Skeletal muscle tissue (tissue), 4 donors: ENCODE measurements around the gene SAFB2. TPM values are rescaled to one million over a fixed set of nuclear protein-coding genes. Genes with fewer than 3 reads are reported as not detected.

Experiments used
- H3K27ac ChIP-seq: one replicate; pipeline ENCODE4 v1.7.0; 2013; ENCODE audit warnings: mild to moderate bottlenecking, low read depth, low read length, inconsistent platforms
- H3K27me3 ChIP-seq, 3 donors: one replicate each; pipeline ENCODE4 v1.7.0; 2013; ENCODE audit warnings: low read length in 3 of 3; ENCODE audit not compliant: control insufficient read depth in 3 of 3, insufficient read depth in 3 of 3
- H3K36me3 ChIP-seq, 3 donors: one replicate each; pipeline ENCODE4 v1.7.0; 2013; ENCODE audit warnings: low read length in 3 of 3; ENCODE audit not compliant: control insufficient read depth in 3 of 3, insufficient read depth in 3 of 3
- H3K4me1 ChIP-seq, 3 donors: one replicate each; pipeline ENCODE4 v1.7.0; 2013; ENCODE audit warnings: low read length in 3 of 3, mild to moderate bottlenecking in 3 of 3; ENCODE audit not compliant: control insufficient read depth in 3 of 3, insufficient read depth in 3 of 3
- H3K4me3 ChIP-seq, 3 donors: one replicate each; pipeline ENCODE4 v1.7.0; 2013; ENCODE audit warnings: low read length in 3 of 3
- H3K9ac ChIP-seq, 3 donors: one replicate each; pipeline ENCODE4 v1.7.0; 2013; ENCODE audit warnings: low read length in 3 of 3, mild to moderate bottlenecking in 3 of 3, moderate library complexity in 2 of 3, low read depth in 1 of 3
- H3K9me3 ChIP-seq, 3 donors: one replicate each; pipeline ENCODE4 v1.7.0; 2013; ENCODE audit warnings: low read length in 3 of 3; ENCODE audit not compliant: control insufficient read depth in 3 of 3
- total RNA-seq: library from RNA; depleted of rRNA; stranded (reverse); fragments of >200 nt; gene quantifications from one replicate; pipeline ENCODE4 v1.2.3, GENCODE V29; 2014
- donor health status: Osteomylitis.

SAFB2 gene
- total RNA-seq, 1 donor from 2014 or later, result 23.5 TPM

DNA sequence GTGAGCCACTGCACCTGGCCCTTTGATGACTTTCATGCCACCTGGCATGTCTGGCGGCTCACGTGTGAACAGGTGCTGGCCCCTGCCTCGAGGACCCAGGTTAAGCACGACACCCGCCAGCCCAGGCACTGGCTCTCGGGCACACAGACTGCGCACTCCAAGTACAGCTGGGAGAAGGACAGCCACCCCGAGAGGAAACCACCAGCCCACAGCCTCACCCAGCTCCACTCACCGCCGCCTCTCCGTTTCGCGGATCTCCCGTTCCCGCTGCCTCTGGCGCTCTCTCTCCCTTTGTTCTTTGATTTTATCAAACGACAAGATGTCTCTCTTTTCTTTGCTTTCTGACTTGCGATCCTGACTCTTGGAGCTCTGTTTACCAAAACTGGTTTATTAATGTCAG, 27.4 kb downstream of the SAFB2 start:
- H3K36me3 ChIP-seq, result peaks cover 94% of the 10 kb centered on the region in 3 donors
- H3K27me3 ChIP-seq, result no peaks in the 10 kb centered on the region
- no peak overlapping the region for H3K27ac ChIP-seq
- no peaks in the 10 kb centered on the region for H3K4me1 ChIP-seq
- H3K4me3 ChIP-seq, result no peak overlapping the region
- no peaks in the 10 kb centered on the region for H3K9me3 ChIP-seq
- H3K9ac ChIP-seq, result no peak overlapping the region

- Histone ChIP-seq H3K36me3 (peaks cover 94 to 95% (median 94%) of the 10 kb centered on the region in 3 donors), H3K4me3 (no peak overlapping the region), H3K27ac (no peak overlapping the region), H3K9ac (no peak overlapping the region), H3K27me3 (no peaks in the 10 kb centered on the region), H3K4me1 (peaks cover 0 to 3% (median 2%) of the 10 kb centered on the region in 3 donors), H3K9me3 (no peaks in the 10 kb centered on the region)
These were observed 28.0 kb downstream of the SAFB2 start for GRCh38 chr19:5594521-5594950.

GRCh38 chr19:5593343-5594255, 29.0 kb downstream of the SAFB2 start:
- Histone ChIP-seq H3K9ac (no peak overlapping the region), H3K9me3 (no peaks in the 10 kb centered on the region), H3K36me3 (peaks cover 93 to 95% (median 94%) of the 10 kb centered on the region in 3 donors), H3K4me3 (no peak overlapping the region), H3K27me3 (no peaks in the 10 kb centered on the region), H3K27ac (no peak overlapping the region), H3K4me1 (peaks cover 3 to 12% (median 10%) of the 10 kb centered on the region in 3 donors)

DNA sequence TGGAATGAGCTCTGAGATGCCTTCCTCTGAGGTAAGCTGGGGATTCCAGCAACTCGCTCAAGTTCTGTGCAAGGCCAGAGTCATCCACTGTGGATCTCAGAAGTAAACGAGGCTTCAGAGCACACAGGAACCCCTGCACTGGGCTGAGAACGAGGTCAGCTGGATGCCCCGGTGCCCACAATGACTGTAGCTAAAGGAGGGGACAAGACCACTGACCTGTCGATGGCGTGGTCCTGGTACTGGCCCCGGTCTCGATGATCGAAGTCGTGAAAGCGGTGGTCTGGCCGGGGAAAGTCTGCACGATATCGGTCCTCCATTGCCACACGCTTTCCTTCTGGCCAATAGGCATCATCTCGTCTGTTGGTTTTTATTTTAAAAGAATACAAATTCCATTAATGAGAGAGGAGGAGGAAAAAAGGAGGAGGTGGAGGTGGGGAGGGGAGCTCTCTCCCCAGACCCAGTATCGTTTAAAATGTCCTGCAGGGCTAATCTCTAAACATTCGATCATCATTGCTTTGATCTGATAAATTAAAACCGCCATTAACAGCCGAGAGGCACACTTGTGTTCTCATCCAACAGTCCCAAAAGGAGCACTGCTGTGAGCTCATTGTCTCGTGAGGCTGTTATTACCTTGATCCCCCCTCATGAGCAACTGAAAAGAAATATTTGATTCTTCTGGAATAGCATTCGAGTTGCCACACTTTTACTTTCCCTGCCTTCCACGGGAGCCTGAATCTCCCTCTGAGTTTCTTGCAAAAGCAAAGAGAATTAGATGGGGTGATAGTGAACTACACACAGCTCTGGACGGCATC, 29.8 kb downstream of the SAFB2 start:
- no peak overlapping the region for H3K9ac ChIP-seq
- peaks cover 93 to 96% (median 94%) of the 10 kb centered on the region in 3 donors for H3K36me3 ChIP-seq
- no peaks in the 10 kb centered on the region for H3K9me3 ChIP-seq
- H3K27ac ChIP-seq, result no peak overlapping the region
- H3K27me3 ChIP-seq, result no peaks in the 10 kb centered on the region
- no peak overlapping the region for H3K4me3 ChIP-seq
- H3K4me1 ChIP-seq, result peaks cover 10 to 19% (median 17%) of the 10 kb centered on the region in 3 donors

- Histone ChIP-seq H3K9me3 (no peaks in the 10 kb centered on the region), H3K27ac (no peak overlapping the region), H3K4me1 (peaks cover 13 to 25% (median 17%) of the 10 kb centered on the region in 3 donors), H3K9ac (no peak overlapping the region), H3K4me3 (no peak overlapping the region), H3K27me3 (no peaks in the 10 kb centered on the region), H3K36me3 (peaks cover 92 to 96% (median 93%) of the 10 kb centered on the region in 3 donors)
These were observed 31.1 kb downstream of the SAFB2 start for GRCh38 chr19:5591476-5591875.

GRCh38 chr19:5590865-5591154, 31.8 kb downstream of the SAFB2 start:
- Histone ChIP-seq H3K27ac (no peak overlapping the region), H3K4me1 (peaks cover 20 to 32% (median 23%) of the 10 kb centered on the region in 3 donors), H3K36me3 (peaks cover 86 to 93% (median 91%) of the 10 kb centered on the region in 3 donors), H3K4me3 (no peak overlapping the region), H3K9ac (no peak overlapping the region), H3K9me3 (no peaks in the 10 kb centered on the region), H3K27me3 (no peaks in the 10 kb centered on the region)

GRCh38 chr19:5590151-5590864, 32.3 kb downstream of the SAFB2 start:
- H3K27ac ChIP-seq, result no peak overlapping the region
- no peaks in the 10 kb centered on the region for H3K27me3 ChIP-seq
- H3K4me3 ChIP-seq, result no peak overlapping the region
- H3K9me3 ChIP-seq, result no peaks in the 10 kb centered on the region
- H3K4me1 ChIP-seq, result peaks cover 25 to 37% (median 28%) of the 10 kb centered on the region in 3 donors
- no peak overlapping the region for H3K9ac ChIP-seq
- H3K36me3 ChIP-seq, result peaks cover 81 to 88% (median 86%) of the 10 kb centered on the region in 3 donors

- H3K36me3 ChIP-seq, result peaks cover 69 to 76% (median 74%) of the 10 kb centered on the region in 3 donors
- peak overlapping the region; percentile 25 for H3K27ac ChIP-seq
- peak overlapping the region in 2 of 3 donors; percentile 23 to 30 for H3K9ac ChIP-seq
- H3K4me1 ChIP-seq, result peaks cover 28 to 40% (median 33%) of the 10 kb centered on the region in 3 donors
- no peak overlapping the region for H3K4me3 ChIP-seq
- no peaks in the 10 kb centered on the region for H3K9me3 ChIP-seq
- H3K27me3 ChIP-seq, result no peaks in the 10 kb centered on the region
These were observed 33.5 kb downstream of the SAFB2 start for GRCh38 chr19:5588906-5589676.

- Histone ChIP-seq H3K9me3 (no peaks in the 10 kb centered on the region), H3K4me3 (no peak overlapping the region), H3K9ac (peak overlapping the region in 1 of 3 donors; percentile 30), H3K27me3 (no peaks in the 10 kb centered on the region), H3K4me1 (peaks cover 28 to 40% (median 33%) of the 10 kb centered on the region in 3 donors), H3K36me3 (peaks cover 63 to 70% (median 68%) of the 10 kb centered on the region in 3 donors), H3K27ac (no peak overlapping the region)
These were observed 34.1 kb downstream of the SAFB2 start for GRCh38 chr19:5588441-5588840.
